ENCODE results near the gene DNAJB13.

The DNAJB13 gene

DNA sequence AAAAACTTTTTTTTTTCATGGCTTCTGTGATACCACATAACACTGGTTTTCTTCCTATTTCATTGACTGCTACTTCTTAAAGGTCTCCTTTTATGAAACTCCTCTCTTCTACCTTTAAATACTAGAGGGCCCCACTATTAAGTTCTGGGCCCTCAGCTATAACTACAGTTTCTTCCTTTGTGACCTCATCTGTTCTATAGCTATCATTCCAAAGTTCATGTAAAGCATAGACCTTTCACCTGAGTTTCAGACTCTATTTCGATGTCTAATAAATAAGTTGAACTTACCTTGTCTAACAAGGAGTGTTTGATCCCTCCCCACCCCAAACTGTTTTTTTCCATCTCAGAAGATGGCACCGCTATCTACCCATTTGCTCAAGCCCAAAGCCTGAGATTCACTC is 38.8 kb upstream of the DNAJB13 start:
- Histone ChIP-seq H3K4me3 (ENCODE audit: low read length) (no peak overlapping the region), H3K9me2 (replicated peaks; ENCODE audit: insufficient read depth, low read length) (no peaks in the 10 kb centered on the region), H3K9ac (ENCODE audit: low read length) (no peak overlapping the region), H3K27ac (ENCODE audit: low read length) (no peak overlapping the region), H3K79me2 (ENCODE audit: low read length) (no peaks in the 10 kb centered on the region), H3K9me3 (replicated peaks; ENCODE audit: insufficient read depth, low read length) (no peaks in the 10 kb centered on the region), H3K4me2 (ENCODE audit: low read depth, low read length) (no peak overlapping the region), H3K36me3 (replicated peaks; ENCODE audit: insufficient read depth, low read length) (no peaks in the 10 kb centered on the region), H3K4me1 (ENCODE audit: low read length) (no peaks in the 10 kb centered on the region), H2AFZ (ENCODE audit: low read length) (no peak overlapping the region), H3K27me3 (replicated peaks; ENCODE audit: insufficient read depth, low read length) (no peaks in the 10 kb centered on the region), H3F3A (ENCODE audit: insufficient read depth, low read length) (no peaks in the 10 kb centered on the region), H4K20me1 (ENCODE audit: insufficient read depth, low read length) (no peaks in the 10 kb centered on the region)
- DNase-seq, result no peak
- TF ChIP-seq, protein P1, sequence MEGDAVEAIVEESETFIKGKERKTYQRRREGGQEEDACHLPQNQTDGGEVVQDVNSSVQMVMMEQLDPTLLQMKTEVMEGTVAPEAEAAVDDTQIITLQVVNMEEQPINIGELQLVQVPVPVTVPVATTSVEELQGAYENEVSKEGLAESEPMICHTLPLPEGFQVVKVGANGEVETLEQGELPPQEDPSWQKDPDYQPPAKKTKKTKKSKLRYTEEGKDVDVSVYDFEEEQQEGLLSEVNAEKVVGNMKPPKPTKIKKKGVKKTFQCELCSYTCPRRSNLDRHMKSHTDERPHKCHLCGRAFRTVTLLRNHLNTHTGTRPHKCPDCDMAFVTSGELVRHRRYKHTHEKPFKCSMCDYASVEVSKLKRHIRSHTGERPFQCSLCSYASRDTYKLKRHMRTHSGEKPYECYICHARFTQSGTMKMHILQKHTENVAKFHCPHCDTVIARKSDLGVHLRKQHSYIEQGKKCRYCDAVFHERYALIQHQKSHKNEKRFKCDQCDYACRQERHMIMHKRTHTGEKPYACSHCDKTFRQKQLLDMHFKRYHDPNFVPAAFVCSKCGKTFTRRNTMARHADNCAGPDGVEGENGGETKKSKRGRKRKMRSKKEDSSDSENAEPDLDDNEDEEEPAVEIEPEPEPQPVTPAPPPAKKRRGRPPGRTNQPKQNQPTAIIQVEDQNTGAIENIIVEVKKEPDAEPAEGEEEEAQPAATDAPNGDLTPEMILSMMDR (IDR thresholded peaks at IDR 0.05; ENCODE audit: low read length), result no peak
- TF ChIP-seq EZH2 (optimal IDR thresholded peaks at IDR 0.05; ENCODE audit: low read depth, low read length) (no peak), EZH2phosphoT487 (IDR thresholded peaks at IDR 0.05; ENCODE audit: low read length) (no peak)

DNA sequence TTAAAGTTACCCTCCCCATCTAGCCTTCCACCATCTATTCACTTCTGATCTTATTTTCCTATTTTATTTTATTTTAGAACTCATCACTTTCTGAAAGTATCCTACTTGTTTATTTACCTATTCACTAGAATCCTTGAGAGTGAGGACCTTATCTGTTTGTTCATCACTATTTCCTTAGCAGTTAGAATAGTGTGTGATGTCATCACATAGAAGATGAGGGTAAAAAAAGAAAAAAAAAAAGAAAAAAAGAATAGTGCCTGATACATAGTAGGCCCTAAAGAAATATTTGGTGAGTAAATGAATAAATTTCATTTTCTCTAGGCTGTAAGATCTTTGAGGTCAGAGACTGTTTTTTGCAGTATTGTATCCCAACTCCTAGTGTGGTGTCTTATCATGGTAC is 37.4 kb upstream of the DNAJB13 start:
- no peak for DNase-seq

DNA sequence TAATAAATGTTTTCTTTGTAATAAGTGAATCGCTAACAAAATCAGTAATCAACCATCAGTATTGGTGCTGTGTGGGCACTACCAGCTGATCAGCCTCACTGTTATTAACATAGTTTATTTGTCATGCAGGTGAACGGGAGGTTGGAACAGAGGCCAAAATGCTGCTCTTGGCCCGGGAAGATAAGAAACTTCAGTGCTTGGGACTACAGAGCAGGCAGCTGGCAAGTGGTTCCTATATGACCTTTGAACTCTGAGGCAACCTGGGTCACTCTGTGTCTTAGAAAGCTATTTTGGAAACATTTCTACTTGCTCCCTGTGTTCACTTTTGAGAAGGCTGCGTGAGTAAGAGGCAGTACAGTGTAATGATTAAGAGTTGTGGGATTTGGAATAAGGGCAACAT is 36.5 kb upstream of the DNAJB13 start:
- no peaks in the 10 kb centered on the region for H3K9me2 ChIP-seq (replicated peaks; ENCODE audit: insufficient read depth, low read length)
- H3K9ac ChIP-seq (ENCODE audit: low read length), result no peak overlapping the region
- no peak overlapping the region for H2AFZ ChIP-seq (ENCODE audit: low read length)
- no peak overlapping the region for H3K4me3 ChIP-seq (ENCODE audit: low read length)
- H3K4me2 ChIP-seq (ENCODE audit: low read depth, low read length), result no peak overlapping the region
- H3K9me3 ChIP-seq (replicated peaks; ENCODE audit: insufficient read depth, low read length), result no peaks in the 10 kb centered on the region
- H3K27ac ChIP-seq (ENCODE audit: low read length), result no peak overlapping the region
- H3K79me2 ChIP-seq (ENCODE audit: low read length), result no peaks in the 10 kb centered on the region
- no peaks in the 10 kb centered on the region for H3F3A ChIP-seq (ENCODE audit: insufficient read depth, low read length)
- TF ChIP-seq EZH2 (optimal IDR thresholded peaks at IDR 0.05; ENCODE audit: low read depth, low read length), result no peak
- no peak for TF ChIP-seq EZH2phosphoT487 (IDR thresholded peaks at IDR 0.05; ENCODE audit: low read length)
- TF ChIP-seq, protein P1 (IDR thresholded peaks at IDR 0.05; ENCODE audit: low read length), result no peak
- H3K36me3 ChIP-seq (replicated peaks; ENCODE audit: insufficient read depth, low read length), result no peaks in the 10 kb centered on the region
- H4K20me1 ChIP-seq (ENCODE audit: insufficient read depth, low read length), result no peaks in the 10 kb centered on the region
- DNase-seq, result no peak
- no peaks in the 10 kb centered on the region for H3K27me3 ChIP-seq (replicated peaks; ENCODE audit: insufficient read depth, low read length)
- H3K4me1 ChIP-seq (ENCODE audit: low read length), result no peaks in the 10 kb centered on the region

More for the DNA sequence above, 37.4 kb upstream of the DNAJB13 start:
- Histone ChIP-seq H3K27me3 (replicated peaks; ENCODE audit: insufficient read depth, low read length) (no peaks in the 10 kb centered on the region), H3K9ac (ENCODE audit: low read length) (no peak overlapping the region), H3K27ac (ENCODE audit: low read length) (no peak overlapping the region), H3K9me3 (replicated peaks; ENCODE audit: insufficient read depth, low read length) (no peaks in the 10 kb centered on the region), H4K20me1 (ENCODE audit: insufficient read depth, low read length) (no peaks in the 10 kb centered on the region), H3K9me2 (replicated peaks; ENCODE audit: insufficient read depth, low read length) (no peaks in the 10 kb centered on the region), H3K4me2 (ENCODE audit: low read depth, low read length) (no peak overlapping the region), H3K79me2 (ENCODE audit: low read length) (no peaks in the 10 kb centered on the region), H3K36me3 (replicated peaks; ENCODE audit: insufficient read depth, low read length) (no peaks in the 10 kb centered on the region), H3K4me1 (ENCODE audit: low read length) (no peaks in the 10 kb centered on the region), H3F3A (ENCODE audit: insufficient read depth, low read length) (no peaks in the 10 kb centered on the region), H2AFZ (ENCODE audit: low read length) (no peak overlapping the region), H3K4me3 (ENCODE audit: low read length) (no peak overlapping the region)
- TF ChIP-seq EZH2phosphoT487 (IDR thresholded peaks at IDR 0.05; ENCODE audit: low read length), result no peak
- TF ChIP-seq, protein P1 (IDR thresholded peaks at IDR 0.05; ENCODE audit: low read length), result no peak
- no peak for TF ChIP-seq EZH2 (optimal IDR thresholded peaks at IDR 0.05; ENCODE audit: low read depth, low read length)
